DMS79 (cell line): ENCODE measurements around the gene LINGO4.

Experiments
- DNase-seq: peaks from one replicate; lab custom pipeline; 2025; lab: John Stamatoyannopoulos, UW

LINGO4 gene

DNA sequence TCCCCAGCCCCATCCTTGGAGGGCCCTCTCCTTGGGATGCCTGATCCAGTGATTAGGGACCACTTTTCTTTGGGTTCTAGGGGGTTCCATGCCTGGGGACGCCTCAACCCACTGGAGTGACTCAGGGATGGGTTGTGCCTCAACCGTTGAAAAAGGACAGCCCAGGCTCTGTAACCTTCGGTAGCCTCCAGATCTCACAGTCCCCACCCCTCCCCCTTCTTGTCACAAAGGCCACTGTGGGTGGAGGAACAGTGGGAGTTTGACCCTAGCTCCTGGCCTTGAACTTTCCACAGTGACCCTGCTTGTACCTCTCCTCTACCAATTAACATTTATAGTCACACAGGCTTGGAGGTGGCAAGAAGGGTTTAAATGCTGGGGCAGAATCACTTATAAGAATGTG is 29.0 kb upstream of the LINGO4 start:
- no peak for DNase-seq

DNA sequence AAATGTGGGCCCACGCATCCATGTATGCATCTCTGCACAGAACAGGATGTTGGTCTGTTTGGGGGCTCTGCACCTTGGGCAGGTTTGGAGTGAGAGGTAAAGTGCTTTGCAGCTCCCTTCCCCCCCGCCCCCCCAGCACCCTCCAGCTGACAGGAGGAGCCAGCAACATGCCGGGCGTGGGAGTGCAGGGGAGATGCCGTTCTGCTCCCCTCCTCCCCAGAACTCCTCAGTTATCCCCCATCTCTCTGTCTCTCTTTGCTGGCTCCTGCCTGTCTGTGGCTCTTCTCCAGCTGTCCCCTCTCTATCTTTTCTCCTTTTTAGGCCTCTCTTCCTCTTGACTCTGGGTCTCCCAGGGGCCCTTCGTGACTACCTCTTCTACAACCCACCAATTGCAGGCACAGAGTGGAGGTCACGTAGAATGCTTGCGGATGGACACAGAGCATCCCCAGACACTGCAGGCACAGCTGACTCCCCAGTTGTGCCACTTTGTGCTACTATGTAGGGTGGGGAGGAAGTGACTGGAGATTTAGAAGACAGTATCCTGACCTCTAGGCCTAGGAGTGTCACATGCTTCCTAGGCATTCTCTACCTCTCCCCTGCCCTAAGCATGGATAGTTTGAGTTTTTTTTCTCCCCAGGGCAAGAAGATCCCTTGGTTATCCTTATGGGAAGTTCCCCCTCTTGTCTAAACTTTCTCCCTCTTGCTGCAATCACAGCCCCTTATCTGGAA is 28.1 kb upstream of the LINGO4 start:
- no peak for DNase-seq

DNA sequence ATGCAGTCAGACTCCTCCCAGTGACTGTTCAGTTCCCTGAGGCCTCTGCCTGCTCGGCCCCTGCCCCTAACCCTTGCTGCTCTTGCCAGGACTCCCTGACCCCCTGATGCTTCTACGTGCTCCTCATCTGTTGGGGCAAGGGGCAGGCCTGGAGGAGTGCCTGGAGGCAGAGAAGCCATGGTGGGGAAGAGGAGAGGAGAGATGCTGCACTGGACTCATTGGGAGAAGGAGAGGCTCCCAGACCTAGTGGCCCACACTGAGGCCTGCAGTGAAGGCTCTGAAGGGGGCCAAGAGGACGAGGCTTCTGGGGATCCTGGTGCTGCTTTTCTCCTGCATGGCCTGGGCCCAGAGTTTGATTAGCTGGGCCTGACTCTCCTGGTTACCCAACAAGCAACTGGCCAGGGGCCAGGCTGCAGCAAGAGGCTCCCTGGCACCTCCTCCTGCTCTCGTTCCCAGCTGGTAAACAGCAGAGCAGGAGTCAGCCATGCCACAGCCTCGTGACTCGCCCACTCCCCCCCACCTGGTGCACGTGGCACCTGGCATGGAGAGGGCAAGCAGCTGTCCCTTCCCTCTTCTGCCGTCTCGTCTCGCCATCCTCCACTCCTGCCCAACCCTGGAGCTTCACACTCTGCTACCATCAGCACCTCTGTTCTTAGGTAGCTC is 27.2 kb upstream of the LINGO4 start:
- DNase-seq: peak; percentile 95

DNA sequence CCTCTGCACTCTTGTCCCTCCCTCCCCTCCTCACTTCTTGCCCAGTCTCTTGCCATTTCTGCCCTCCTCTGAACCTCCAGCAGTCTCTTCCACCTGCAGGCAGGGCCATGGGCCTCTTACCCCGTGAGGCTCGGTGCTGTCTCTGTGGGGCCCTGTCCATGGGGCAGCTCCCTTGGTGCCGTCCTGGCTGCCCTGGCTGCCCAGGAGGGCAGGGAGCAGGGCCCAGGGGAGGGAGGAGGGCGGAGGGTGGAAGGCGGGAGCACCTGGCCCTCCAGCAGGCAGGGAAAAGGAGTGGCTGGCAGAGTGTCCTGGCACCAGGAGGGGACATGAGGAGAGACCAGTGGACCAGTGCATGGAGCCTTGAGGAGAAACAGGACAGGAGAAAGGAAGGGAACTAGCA is 26.4 kb upstream of the LINGO4 start, which contains the start of gene RORC:
RORC (minus strand) TSS at position 198 of the 400 bp plus-strand sequence; CDS start at position 160, 38 bp downstream.
- DNase-seq: peak; percentile 26

DNA sequence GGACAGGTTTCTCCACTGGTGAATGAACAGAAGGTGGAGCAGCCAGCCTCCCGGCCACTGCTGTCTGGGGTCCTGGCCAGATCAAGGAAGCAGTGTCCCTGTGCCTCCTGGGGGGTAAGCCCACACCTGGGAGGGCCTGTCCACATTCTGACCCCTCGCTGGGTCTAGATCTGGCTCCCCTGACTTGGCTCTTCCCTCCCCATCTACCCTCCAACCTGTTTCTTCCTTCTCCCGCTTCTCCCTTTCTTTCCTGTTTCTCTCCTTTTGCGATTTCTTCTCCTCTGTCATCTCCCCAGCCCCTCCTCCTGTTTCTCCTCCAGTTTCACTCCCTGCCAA is 26.0 kb upstream of the LINGO4 start:
- DNase-seq: no peak

DNA sequence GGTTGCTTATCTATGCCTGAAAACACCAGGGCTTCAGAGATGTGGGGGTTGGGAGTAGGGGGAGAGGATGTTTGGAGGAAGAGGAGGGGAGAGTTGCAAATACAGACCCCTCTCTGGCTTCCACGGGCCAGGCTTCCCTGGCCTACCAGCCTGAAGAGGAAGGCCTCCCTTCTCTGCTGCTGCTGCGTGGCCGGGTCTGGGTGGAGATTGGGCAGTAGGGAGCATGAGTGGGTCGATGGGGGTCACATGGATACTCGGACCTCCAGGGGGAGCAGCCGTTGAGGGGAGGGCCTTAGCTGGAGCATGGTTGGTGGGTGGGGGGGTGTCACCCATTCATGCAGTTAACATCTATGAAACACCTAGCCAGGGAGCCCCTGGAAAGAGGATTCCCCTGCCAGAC is 24.8 kb upstream of the LINGO4 start:
- DNase-seq: no peak

DNA sequence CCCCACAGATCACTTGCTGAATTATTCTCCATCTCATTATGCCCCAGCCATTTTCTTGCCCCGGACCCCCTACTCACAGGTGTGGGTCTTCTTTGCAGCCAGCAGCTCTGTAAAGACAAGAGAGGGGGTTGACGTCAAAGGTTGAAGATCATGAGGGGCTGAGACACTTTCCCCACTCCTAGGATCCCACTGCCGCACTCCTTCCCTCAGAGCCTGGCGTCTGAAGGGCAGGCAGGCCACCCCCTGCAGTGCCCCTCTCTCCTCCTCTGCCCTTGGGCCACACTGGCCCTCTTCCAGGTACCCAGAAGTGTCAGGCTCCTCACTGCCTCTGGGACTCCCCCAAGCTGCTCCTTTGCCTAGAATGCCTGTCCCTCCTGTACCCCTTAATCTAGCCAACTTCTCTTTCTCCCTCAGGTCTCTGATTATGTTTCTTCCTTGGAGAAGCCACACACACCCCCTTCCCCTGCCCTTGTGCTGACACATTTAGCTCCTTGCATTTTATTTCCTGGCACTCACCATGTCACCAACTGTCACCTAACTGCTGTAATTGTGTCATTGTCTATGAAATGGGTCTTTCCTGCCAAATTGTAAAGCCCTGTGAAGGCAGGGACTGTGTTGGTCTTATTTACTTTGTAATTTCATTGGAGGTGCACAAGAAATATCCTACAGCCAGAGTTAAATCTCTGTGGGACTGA is 24.3 kb upstream of the LINGO4 start:
- DNase-seq: no peak

DNA sequence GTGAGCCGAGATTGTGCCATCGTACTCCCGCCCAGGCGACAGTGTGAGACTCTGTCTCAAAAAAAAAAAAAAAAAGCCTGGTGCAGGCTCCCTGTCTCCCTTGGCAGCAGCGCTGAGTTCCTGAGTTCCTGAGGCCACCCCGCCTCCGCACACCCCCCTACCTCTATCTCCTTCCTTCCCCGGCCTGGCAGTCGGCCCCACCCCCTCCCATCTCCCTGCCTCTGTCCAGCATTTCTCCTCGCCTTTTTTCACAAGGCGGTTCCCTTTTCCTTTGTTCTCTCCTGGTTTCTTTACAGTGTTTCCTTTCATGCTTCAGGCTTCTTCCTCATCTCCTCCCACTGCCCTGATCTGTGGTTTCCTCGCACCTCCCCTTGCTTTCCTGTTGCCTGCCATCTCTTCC is 23.7 kb upstream of the LINGO4 start:
- DNase-seq: peak; percentile 30

DNA sequence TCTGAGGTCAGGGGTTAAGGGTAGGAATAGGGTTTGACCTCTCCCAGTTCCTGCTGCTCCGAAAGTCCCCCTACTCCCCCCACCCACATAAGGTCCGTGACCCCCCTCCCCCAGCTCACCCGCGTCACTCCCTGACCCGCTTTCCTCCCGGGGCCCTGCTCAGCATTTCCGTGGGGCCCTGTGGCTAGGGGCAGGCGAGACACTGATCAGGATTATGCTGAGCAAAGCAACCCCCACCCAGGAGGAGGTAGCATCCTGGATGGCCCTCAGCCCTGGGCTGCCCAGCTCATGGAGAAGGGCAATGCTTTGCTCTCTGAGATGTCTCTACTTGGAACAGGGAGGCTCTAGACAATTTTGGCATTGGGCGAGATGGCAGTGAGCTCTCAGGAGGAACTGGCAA is 22.6 kb upstream of the LINGO4 start:
- DNase-seq: no peak

DNA sequence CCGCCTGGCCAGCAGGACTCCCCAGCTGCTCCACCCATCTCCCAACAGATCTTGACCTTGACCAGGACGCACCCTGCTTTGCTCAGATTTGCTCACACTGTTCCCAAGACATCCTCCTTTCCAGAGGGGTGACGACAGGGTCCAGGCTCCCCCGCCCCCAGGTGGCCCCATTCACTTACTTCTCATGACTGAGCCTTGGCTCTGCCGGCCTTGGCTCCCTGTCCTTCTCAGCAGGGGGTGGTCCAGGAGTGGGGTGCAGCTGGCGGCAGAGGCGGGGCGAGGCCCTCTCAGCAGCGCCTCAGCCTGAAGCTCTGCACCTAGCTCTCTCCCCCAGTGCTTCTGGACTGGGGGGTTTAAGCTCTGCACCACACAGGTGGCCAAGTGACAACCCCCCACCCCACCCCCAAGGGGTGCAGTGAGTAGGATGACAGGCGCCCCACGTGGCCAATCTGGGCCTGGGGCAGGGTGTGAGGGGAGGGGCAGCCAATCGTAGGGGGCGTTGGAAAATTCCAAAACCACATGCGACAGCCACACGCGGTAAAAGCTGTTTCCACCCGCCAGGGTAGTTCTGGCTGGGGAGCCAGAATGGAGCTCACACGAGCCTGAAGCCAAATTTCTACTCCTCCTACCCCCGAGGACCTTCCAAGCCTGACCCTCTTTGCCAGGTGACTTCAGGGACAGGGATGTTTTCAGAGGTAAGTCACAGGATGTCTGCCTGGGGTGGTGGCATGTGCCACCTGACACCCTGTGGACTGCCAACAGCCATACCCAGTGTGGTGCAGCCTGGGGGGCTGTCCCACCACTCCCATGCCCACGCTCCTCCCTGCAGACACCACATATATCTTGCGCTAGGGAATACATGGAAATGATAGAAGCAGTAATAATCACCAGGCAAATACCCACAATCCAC is 20.8 kb upstream of the LINGO4 start:
- no peak for DNase-seq

DNA sequence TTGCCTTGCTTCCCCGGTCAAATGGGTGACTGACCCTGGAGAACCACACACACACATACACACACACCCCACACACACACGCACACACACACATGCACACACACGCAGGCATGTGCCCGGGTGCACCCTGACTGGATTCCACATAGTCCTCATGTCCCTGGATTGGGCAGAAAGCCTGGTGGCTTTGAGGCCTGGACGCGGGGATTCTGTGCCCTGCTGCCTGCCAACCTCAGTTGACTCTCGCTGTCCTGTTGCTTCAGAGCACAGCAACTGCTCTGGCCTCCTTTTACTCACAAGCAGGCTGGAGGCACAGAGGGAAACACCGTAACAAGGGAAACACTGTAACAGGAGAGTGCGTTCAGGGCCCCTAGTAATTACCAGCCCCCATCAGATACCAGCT is 20.0 kb upstream of the LINGO4 start:
- DNase-seq: no peak

DNA sequence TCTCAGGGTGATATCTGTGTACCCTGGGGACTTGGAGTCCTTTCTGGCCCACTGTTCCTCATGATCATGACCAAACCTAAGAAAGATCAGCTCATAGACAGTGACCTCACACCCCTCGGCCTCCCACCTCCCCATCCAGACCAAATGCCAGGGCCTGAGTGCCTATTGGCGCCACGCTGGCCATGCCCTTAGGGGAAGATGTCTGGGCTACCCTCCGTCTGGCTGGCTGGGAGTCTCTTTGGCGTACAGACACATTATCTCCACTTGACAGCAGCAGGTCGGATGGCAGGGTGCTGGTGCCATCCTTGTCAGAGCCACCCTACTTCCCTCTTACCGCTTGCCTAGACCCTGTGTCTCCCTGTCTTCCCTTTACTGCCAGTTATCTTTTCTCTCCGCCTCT is 18.0 kb upstream of the LINGO4 start:
- no peak for DNase-seq

DNA sequence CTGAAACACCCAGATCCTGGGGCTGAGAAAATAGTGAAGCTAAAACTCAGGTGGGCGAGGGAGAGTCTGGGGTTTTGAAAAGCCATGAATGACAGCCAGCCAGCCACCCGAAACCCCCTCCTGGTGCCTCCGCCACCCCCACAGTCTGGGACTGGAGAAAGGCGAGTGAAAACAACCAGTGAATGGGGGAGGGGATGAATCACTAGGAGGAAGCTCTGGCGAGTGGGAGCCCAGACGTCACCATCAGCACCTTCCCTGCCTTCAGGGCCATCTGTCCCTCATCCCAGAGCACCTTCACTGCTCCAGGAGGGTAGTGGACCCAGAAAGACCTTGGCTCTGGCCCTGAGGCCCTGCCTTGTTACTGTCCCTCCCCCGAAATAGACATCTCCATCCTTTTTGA is 17.2 kb upstream of the LINGO4 start:
- no peak for DNase-seq

DNA sequence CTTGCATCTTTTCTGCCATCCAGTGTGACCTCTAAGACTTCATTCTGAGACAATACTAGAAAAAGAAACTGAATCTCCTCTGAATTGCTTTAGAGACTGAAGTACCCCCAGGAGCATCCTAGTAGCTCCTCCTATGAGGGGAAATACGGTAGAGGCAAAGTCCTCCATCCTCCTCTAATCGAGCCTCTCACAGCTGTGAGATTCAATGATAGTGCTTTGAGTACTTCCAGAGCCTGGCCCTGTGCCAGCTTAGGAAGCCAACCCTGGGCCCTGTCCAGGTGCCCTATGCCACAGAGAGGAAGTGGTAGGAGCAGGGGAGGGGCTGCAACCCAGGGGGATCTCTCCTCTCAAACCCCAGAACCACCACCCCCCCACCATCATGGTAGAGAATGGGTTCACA is 15.7 kb upstream of the LINGO4 start:
- DNase-seq: peak; percentile 63

DNA sequence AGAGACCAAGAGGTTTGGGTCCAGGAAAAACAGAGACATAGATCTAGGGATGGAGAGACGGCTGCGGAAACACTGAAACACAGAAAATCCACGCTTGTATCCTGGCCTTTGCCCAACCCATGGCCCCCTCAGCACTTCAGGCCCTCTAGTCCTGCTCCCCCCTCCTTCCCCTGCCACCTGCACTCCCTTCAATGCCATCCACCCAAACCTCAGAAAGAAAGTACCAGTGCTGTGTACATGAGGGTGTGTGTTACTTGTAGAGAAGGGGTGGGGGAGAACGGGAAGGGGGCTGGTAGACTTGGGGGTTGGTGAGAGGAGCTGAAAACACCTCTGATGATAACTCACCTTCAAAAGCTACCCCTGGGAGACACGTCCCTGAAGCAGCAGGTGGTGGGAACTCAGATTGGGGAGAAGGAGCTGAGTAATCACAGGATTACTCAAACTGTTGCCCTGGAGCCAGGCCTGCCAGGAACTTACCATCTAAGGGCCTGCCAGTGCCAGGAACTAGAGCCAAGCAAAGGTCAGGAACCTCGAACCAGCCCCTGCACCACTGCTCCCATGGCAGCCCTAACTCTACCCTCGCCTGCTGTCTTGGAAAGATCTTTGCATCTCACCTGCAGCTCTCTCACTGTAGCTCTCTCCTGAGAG is 14.9 kb upstream of the LINGO4 start:
- no peak for DNase-seq

DNA sequence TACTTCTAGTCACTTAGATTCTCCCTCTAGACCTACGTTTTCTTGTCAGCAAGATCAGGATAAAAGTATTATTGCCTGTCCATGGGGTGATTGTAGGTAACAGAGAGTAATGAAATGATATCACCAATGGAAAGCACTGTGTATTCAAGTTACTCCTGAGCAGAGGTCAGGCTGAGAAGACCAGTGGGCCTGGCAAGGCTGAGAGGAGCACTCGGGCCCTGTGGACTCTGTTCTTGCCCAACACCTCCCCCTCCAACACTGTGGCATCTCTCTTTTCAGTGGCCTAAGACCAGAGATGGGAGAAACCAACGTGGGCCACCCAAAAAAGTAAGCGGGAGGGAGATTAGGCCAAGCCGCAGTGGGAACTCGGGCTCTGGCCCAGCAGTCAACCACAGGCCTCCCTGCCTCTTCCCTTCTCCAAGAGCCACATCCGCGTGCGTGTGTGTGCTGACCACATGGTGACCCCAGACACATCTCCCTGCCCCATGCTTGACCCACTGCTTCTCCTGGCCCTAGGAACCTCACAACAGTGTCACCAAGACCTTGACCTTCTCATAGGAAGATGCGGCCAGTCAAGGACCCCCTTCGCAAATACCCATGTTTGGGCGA is 14.1 kb upstream of the LINGO4 start:
- DNase-seq: no peak

DNA sequence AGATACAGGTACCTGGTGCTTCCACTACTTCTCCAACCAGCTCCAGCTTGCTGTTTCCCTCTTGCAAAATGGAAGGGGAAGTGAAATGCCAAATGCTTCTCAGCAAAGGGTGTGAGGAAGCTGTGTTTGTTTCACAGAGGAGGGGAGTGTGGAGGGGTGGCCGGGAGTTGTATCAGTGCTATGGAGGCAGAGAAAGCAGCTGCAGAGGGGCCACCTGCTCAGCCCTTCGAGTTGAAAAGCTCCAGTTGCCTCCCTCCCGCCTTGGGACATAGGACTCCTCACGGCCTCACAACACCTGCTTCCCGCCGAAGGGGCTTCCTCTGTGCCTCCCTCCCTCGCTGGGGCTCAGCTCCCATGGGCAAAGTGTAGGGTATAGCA is 12.1 kb upstream of the LINGO4 start:
- DNase-seq: no peak

DNA sequence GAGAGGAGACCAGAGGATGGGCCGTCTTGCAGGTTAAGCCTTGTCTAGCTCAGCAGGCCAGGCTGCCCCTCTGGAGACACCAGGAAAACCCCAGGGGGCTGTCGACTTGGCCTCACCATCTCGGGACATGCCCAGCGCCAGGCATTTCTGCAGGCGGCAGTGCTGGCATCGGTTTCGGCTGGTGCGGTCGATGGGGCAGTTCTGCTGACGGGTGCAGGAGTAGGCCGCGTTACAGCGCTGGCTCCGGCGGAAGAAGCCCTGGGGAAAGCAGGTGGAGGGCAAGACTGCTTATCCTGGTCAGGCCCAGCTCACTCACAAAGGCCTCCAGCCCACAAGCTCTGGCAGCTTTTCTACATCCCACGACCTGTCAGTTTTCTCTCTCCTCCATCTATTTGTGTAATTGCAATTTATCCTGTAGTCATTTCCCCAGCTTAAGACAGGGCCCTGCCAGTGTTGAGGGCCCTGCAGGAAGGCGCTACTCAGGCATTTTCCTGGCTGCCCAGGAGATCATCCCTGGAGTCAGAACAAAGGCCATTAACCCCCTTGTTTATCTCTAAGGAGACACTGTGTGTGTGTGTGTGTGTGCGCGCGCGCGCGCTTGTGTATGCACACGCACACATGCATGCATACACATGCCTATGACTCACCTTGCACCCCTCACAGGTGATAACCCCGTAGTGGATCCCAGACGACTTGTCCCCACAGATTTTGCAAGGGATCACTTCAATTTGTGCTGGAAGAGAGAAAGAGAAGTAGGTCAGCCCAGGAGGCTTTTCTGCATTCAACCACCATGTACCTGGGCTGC is 11.5 kb upstream of the LINGO4 start:
- DNase-seq: no peak

DNA sequence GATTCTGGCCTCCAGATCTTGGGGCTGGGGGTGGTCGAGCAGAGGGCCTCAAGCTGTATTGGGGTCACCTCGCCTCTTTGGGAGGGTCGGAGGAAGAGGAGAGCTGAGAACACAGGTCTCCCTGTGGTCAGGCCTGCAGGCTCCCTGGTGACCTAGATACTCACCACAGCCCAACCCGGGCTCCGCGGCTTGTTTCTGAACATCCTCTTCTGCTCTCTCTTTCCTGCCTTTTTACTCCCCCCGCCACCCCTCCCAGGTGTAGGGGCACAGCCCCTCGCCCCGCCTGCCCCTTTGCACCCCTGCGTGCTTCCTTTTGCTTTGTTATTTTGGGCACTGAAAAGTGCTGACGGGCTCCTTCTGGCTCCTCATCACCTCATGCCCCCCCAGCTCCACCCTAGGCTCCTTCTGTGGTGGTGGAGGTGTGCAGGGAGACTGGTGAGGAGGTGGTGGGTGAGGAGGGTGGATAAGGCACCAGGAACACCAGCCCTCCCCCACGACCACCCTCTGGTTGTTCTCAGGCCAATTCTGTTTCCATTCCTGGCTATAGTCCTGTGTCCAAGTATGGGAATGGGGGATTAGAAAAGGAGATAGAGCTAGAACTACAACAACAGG is 10.6 kb upstream of the LINGO4 start:
- no peak for DNase-seq

DNA sequence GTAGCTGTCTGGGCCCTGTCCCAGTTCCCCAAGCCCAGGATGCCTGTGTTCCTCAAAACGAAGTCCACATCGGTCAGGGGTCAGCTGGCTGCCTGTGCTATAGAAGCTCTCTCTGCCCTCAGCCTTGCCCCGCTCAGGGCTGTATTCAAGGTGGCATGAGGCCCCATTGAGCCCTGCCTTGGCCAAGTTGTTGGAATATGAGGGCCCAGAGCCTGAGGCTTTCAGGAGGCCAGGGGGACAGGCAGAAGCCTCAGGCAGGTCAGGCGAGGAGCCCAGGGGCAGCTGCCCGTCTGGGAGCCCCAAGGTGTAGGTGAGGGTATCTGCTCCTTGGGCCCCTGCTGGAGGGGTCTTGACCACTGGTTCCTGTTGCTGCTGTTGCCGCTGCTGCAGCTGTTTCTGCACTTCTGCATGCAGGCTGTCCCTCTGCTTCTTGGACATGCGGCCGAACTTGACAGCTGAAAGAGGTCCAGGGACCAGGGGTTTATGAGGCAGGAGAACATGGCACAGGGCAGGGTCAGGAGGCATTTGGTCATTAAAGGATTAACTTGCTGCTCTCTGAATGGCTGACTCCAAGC is 9.8 kb upstream of the LINGO4 start:
- DNase-seq: no peak
